Bone marrow (tissue), 2 donors: ENCODE results near the gene S100A10.
A peak's percentile ranks its signal among the peaks of the same experiment; 100 is the strongest.

Experiments
- DNase-seq, 2 donors: peaks; one replicate each; lab custom pipeline; 2025; lab: John Stamatoyannopoulos, UW

Gene S100A10

GRCh38 chr1:151935894-151936602 lies 57.6 kb downstream of the S100A10 start:
- no peak for DNase-seq

GRCh38 chr1:151935154-151935553 lies 58.5 kb downstream of the S100A10 start:
- DNase-seq: no peak

- peak; percentile 5 to 60 for DNase-seq
Measured at GRCh38 chr1:151934048-151934493, 59.6 kb downstream of the S100A10 start.
